Suppressor macrophage treated with lipopolysaccharide for 1 hour (primary cell): ENCODE measurements around the gene GCK.

Source experiments
- DNase-seq, 3 donors: peaks; one replicate each; pipeline ENCODE4 v3.0.0-alpha.2; 2020 to 2022

The GCK gene

DNA sequence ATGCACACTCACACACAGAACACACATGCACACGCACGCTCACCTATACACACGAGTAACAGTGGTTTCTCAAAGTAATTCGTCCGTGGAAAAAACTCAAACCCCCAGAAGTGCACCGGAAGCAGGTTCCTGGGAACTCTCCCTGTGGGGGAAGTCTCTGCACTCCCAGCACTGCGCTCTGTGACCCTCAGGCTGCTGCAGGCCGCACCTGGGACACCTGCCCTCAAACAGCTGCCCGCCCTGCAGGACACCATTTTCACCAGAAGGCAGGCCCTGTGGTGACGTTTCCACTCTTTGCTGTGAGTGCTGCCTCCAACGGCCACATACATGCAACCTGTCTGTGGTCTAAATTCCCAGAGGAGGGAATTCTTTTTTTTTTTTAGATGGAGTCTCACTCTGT is 32.8 kb upstream of the GCK start:
- DNase-seq = no peak

DNA sequence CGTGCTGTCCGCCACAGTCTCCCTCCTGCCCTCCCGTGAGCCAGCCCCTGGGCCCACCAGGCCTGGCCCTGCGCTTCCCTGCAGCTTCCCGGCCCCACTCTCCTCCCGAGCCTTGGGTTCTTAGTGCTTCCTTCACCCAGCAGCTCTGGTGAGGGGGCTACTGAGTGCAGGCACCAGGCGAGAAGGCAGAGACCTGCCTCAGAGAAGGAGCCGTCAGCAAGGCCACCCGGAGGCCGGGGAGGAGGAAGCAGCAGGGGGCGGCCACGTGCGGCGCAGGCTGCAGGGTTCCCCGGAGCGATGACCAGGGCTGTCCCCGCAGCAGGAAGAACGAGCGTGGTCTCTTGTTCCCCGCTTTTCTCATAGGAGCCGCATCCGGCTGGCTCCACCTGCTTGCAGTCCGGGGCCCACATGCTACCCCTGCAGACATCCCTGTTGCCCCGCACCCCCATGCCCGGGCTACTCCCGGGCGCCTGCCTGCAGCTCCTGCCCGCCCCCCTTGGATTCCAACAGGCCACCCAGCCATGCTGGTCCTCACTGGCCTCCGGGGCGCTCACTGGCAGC is 32.1 kb upstream of the GCK start:
- DNase-seq = no peak

DNA sequence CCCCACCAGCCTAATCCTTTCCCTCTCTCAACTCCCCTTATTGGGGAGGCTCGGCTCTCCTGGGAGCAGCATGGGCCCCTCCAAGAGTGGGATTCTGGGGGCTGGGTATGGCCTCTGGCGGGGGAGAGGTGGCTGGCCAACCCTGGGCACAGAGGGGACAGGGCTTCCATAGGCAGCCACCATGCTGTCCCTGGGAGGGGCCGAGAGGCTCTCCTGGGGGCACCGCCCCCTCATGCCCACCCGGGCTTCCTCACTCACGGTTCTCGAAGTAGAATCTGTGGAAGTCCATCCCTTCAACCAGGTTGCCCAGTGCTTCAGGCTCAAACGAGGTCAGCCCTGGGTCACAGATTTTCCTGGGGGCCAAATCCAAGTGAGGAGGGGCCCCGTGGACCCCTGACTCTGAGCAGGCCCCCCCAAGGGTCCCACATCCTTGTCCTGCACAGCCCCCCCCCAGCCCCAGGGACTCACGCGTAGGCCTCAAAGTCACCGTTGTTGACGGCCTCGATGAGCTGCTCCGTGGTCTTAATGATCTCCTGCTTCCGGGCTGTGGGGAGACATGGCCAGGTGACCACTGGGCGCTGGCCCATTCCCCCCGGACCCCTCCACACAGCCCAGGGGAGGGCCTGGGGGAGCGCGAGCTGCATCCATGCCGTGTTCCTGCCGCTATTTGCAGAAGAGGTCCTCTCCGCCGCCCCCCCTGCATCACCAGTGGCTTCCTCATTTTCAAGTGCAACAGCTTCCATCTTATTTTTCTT is 31.3 kb upstream of the GCK start:
- DNase-seq = no peak

DNA sequence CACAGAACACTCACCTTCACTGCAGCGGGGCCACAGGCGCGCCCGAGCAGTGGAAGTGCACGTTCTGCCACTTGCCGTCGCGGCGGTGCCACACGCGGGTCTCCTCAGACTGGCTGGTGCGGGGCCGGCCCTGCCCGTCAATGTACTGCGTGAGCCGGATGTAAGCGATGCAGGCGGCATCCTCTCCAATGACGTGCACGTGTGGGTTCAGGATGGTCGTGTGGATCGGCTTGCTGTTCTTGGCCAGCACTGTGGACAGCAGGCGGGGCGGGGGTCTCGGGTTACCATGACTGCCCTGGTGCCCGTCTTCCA is 30.8 kb upstream of the GCK start:
- DNase-seq = no peak

DNA sequence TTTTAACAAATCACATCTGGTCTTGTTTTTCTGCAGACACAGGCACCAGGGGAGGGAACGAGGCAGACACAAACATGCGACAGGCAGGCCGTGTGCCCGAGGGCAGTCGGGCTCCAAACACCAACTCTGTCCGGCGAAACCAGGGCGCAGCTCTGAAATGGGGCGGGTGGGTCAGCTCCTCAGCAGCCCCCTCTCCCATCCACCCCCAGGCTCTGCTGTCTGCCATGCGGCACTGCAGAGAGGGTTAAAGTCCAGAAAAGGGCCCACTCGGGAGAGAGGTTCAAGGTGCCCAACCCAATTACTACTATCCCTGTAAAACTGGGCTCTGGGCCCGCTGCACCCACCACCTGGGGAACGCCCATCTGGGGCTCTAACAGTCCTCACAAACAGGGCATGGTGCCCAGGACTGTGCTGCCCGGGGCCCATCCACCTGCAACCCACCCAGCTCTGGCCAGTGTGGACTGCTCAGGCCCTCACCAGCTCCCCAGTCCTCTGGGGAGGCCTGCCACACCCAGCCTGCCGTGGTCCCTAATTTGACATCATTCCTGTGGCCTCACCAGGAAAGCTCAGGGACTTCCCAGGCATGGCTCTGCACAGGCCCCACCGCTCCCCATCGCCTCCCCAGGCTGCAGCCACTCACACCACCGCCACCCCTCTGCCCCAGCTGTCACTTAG is 30.3 kb upstream of the GCK start:
- DNase-seq = no peak

DNA sequence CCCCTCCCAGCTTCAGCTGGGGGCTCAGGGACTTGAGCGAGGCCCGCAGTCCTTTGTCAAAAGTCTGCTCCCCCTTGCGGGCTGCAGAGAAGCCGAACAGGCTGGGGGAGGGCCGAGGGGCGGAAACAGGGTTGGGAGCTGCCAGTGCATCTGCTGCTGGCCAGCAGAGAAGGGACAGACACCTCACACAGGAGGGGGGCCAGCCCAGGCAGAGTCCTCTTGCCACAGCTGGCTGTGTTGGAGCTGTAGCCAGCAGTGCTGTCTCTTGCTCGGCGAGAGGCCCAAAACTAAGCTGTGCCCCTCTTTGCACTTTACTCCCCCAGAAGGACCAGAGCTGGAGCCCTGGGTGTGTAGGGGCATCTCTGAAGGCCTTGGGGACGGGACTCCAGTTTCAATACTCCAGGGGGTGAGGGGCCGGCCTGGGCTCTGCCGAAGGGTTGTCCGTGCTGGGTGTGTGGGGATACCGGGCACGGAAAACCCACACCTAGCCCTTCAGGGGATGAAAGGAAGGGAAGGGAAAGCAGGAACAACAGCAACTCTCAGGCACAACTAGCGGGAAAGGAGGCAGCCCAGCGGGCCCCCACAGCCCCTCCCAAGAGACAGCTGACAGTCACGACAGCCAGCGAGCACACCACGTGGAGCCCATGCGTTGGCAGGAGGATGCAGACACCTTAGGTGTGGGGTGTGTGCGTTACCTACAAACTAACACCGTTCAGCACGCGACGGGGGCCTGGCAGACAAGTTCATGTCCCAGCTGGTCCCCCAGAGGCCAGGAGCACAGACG is 29.4 kb upstream of the GCK start:
- DNase-seq = no peak

DNA sequence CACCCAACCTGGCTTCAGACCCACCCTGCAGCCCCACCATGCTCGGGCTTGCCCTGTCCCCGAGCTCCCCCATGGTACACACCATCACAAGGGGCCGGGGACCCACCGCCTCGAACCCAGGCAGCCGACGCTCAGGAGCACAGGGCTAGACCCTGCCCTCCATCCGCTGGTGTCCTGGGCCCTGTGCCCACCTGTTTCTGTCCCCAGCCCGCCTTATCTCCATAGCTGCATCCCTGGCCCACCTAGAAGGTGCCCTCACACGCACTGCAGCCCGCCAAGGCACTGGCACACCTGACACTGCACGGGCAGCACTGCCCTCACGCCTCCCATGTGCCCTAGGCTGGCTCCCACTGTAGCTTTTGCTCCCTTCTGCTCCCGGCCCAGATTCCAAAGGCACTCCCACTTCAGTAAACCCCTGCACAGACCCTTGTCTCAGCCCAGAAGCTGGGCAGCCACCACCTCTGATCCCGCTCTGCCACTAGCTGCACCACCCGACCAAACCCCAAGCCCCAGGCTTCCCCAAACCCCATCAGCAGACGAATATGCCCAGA is 28.7 kb upstream of the GCK start:
- DNase-seq = no peak

DNA sequence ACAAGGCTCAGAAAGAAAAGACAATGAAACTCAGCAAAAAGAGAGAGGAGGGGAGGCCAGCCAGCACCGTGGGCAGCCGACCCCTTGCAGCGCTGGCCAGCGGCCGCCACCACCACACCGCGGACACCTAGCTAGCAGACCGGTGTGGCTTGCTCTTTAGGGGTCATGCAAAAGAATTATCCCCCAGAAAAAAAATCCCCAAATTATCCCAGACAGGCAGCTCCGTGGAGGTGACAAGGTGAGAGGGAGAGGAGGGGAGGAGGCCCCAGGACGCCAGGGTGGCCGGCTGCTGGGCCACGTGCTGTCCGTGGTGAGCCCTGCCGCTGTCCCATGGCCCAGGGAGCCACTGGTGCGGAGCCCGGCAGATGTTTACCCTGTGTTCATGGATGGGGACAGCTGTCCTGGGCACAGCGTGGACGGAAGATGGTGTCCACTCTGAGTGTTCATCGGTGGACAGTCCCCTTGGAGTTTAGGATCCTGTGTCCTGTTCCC is 28.0 kb upstream of the GCK start:
- DNase-seq = no peak

DNA sequence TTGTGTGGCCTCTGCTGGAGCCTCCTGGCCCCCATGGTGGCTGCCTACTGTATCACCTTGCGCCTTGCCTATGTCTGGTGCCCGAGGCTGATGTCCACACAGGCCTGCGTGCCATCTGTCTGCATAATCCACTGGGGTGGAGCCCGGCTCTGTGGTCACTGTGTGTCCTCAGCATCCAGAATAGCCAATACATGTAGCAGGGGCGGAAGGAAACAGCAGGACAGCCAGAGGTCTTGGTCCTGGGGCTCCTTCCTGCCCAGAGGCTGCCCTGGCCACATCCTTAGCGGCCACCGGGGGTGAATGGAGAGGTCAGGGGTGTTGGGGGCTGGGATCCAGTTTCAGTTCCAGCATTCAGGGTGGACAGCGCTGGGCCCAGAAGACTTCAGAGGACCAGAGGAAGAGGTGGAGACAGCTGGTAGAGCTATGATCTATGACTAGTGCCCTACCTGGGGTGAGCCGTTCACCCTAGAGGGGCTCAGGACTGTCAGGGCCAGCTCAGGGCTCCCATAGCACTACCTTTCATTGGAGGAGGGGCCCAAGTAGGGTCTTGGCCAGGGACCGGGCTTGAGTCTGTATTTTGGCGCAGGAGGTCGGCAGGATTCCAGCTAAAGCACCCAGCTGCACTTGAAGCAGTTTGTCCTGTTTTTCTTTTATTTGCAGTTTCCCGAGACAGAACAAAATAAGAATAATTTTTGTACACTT is 27.4 kb upstream of the GCK start:
- no peak for DNase-seq

DNA sequence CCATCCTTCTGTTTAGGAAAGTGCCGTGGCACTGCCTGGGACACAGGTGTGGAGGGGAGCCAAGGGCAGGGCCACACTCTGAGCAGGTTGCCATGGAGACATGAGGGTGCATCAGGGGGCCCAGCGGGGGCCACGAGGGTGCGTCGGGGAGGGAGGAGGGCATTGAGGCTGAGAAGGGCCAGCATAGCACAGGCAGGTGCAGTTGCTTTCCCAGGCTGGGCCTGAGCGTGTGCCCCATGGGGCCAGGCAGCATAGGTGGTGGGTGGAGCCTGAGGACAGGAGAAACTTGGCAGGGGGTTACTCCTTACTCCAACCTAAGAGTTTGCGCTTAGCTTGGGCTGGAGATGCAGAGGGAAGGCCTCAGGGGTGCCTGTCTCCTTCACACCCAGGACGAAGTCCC is 26.8 kb upstream of the GCK start:
- DNase-seq = no peak

DNA sequence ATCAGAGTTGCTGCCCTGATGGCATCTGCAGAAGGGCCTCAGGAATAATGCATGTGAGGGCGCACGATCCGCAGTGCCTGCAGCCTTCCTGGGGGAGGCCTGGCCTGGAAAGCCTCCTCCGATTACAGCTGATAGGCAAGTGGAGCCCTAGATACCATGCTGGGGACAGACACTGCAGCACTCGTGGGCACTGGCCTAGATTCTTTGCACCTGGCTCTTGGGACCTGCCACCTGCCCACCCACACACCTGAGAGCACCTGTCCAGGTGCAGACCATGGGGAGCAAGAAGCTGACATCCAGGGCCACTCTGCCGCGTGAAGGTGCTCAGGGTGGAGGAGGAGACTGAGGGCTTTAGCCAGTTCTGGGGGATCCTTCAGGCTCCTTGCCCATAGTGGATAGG is 26.3 kb upstream of the GCK start:
- no peak for DNase-seq

DNA sequence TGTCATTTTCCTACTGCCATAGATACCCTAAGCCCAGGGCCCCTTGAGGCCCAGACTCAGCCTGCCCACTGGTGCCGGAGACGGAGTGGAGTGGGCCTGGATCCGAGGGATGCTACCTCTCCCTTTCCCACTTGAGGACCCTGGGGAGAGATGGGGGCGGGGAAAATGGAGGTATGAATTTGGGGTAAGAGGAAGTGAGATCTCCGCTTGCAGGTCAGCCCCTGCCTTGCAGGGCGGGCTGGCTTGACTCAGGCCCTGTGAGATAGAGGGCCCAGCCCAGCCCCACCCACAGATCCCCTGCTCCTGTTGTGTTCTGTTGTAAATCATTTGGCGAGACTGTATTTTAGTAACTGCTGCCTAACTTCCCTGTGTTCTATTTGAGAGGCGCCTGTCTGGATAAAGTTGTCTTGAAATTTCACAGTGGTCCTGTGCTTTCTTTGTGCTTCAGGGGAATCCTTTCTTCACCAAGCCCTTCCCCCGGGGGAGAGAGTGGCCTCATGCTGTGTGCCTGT is 24.7 kb upstream of the GCK start:
- DNase-seq = no peak

DNA sequence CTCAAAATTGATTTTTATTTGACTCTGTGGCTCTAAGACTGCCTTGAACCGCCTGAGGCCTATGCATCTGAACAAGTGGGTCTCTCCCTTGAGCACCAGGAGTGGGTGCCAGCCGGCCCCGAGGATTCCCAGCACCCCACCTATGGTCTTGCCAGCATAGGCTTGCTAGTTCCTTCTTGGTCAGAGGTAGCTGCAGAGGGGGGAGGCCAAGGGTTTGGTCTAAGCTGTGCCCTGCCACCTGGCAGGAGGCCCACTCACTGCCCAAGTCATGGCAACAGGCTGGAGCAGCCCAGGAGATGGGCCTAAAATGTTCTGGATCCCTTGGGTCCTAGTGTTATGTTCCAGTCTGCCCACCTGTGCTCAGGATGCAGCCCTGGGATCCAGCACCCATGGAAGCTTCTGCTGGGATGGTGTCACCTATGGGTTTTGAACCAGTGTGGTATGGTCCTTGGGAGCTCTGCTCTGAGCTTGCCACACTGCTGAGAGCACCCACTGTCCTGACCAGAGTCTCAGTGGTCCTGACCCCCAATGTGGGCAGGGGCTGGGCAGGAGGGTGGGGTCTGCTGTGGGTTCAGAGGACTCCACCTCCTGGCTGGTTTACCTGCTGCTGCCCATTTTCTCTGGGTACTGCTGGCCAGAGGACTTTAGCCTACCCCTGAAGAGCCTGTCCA is 24.1 kb upstream of the GCK start:
- no peak for DNase-seq

DNA sequence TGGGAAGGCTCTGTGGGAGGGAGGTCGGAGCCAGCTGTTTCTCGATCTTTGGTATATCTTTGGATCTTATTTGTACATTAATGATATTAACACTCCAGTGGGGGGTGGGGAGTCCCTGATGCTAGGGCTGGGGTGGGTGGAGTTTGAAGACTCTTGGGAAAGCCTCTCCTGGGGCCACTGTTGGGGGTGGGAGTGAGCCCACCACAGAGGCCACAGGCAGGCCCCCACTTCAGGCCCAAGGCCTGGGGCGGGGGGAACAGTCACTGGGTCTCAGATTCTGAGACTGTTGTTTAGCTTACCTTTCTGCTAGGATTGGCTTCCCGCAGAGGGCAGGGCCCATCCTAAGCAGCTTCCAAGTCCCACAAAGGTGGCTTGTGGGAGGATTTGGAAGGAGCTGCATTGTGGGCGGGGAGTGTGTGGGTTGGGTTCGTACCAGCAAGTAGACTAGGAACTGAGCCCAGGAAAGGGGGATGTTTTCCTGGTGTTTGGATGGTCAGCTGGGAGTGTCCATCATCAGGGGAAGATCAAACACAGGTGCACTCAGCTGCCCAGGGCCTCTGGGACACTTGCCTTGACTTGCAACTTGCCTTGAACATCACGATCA is 23.4 kb upstream of the GCK start:
- no peak for DNase-seq

DNA sequence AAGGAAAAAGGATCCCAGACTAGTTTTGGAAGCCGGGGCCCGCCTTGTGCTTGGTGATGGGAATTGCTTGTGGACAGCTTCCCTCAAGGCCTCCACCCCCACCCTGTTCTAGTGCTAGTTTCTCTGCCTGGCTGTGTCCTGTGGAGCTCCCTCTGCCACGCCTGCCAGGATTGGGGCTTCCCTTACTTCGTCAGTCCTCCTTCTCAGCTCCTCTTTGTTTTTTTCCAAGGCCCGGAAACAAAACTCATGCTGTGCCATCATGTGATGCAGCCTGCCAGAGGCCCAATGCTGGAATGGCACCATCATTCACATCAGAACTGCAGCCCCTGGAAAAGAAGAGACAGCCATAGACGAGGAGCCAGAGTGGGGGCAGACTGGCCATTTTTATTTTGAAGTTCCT is 22.8 kb upstream of the GCK start:
- no peak for DNase-seq

DNA sequence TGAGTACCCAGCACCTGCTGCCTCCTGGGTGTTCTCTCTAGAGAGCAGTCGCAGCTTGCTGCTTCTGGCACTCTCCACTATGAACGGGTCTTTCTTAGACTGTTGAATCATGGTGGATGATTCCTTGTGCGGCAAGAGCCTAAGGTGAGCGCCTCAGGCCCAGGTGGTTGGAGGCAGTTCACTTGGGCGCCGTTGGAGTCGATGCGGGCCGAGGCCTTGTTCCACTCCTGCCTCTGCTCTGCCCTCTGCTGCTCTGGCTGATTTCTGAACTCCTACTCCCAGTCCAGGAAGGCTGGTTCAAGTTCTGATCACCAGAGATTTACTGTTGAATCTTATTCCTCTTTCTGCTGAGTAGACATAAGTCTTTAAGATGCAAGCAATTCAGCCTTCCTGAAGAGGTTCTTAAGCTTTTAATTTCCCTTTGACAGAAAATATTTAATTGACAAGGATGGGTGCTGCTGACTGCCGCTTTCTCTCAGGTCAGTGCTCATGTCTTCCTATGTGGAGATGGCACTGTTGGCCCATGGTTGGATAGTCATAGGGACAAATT is 22.0 kb upstream of the GCK start:
- DNase-seq = no peak

DNA sequence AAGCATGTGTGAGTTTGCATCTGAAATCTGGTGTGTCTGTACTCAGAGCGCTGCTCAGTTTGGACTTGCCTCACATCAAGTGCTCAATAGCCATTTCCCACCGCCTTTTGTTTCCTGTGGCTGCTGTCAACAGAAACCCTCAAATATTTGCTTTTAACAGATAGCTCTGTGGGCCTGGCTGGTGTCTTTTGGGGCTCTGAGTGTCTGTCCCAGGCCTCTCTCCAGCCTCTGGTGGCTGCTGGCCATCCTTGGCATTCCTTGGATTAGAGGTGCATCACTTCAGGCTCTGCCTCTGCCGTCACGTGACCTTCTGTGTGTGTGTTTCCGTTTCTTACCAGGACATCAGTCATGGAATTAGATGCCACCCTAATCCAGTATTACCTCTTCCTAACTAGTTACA is 20.9 kb upstream of the GCK start:
- DNase-seq = no peak

DNA sequence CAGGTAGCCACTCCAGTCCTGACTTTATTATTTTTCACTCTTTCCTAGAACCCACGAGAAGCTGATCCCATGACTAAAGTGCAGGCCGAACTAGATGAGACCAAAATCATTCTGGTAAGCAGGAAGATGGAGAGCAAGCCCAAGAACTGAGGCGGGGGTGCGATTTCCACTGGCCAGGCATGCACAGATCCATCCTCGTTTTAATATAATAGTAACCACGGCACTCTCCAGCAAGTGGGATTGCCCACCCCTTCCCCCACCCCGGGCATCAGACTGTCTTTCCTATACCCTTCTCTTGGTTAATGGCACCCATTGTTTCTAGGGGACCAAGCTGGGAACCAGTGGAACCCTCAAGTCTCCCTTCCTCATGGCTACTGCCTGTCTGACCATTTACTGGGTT is 18.8 kb upstream of the GCK start:
- no peak for DNase-seq

DNA sequence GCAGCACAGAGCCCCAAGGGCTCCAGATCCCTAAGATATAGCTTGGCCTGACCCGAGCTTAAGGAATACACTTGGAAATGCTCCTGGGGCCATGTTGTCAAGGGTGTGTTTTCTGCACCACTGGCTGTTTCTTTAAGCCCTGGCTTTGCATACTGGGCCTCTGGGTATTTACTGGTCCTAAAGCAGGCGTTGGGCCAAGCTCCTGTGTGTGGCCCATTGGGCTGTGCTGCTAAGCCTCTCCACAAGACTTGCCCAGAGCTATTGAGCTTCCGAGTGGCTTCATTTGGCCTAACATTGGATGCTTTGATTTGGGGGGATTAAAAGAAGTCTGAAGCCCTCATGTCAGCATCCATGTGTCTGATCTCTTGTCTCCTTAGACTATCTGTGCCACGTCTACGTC is 16.8 kb upstream of the GCK start:
- no peak for DNase-seq

DNA sequence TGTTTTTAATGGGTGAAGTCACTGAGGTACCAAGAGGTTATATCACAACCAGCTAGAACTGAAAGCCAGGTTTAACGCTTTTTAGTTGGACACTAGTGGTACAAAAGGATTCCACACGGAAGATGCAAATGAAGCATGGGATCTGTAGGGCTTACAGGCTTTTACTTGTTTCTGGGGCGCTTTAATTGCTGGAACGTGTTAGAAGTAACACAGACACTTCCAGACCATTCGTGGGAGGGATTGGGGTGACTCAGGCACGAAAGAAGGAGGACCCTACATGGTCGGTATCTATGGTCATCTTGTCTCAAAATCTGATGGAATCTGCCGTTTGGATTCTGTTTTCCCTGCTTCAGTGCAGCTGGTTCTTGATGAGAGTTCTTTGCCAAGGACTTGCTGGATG is 12.6 kb upstream of the GCK start:
- peak in 2 of 3 donors; percentile 12 to 17 for DNase-seq
